HG03135 (cell line): ENCODE measurements around the gene PDPN.
"Not testable (repeated sequence)": the region's sequence is repeated elsewhere in the genome, so short reads cannot be mapped to it uniquely, and the experiment has no call there.

ENCODE experiments used
- ATAC-seq: cut with Tn5 transposase; IDR thresholded peaks from one replicate; pipeline ENCODE4 v1.9.1; 2021; ENCODE audit warnings: mild to moderate bottlenecking, moderate library complexity; ENCODE audit not compliant: unreplicated experiment

The PDPN gene, protein sequence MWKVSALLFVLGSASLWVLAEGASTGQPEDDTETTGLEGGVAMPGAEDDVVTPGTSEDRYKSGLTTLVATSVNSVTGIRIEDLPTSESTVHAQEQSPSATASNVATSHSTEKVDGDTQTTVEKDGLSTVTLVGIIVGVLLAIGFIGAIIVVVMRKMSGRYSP

DNA sequence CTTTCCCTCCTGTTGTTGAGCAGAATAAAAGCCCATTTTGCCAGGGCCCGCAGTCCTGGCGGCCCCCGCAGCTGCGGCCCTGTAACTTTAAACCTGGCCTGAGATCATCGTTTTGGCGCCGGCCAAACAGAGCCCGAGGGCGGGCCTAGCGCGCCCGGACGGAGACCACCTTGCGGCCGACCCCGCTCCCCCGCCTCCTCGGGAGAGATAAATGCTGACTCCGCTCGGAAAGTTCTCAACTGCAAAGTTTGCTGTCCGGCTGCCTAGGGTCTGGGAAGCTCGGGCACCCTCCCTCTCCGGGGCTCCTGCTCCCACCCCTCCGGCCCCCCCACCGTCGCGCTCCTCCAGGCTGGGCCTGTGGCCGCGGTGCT lies at the start of gene PDPN:
TSS of gene PDPN (plus strand) at position 238 of the 371 bp plus-strand sequence. CDS start 202 bp downstream, outside the sequence.
- ATAC-seq: no peak

DNA sequence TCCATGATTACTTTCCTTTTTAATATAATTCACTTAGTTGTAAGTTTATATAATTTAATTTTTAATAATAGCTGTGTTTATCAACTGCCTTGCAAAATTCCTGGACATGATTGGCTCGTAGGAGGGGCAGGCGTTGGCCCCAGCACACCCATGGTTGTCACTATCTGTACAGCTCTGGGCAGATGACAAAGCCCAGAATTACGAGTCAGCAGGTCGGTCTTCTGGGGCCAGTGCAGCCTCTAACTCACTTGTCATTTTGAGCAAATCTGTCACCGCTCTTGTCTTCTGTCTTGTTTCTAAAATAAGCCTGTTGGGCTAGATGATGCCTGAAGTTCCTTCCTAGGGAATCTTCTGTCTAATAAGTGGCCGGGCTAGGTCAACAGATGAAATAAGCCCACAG lies 48.4 kb upstream of the PDPN start:
- no peak for ATAC-seq

DNA sequence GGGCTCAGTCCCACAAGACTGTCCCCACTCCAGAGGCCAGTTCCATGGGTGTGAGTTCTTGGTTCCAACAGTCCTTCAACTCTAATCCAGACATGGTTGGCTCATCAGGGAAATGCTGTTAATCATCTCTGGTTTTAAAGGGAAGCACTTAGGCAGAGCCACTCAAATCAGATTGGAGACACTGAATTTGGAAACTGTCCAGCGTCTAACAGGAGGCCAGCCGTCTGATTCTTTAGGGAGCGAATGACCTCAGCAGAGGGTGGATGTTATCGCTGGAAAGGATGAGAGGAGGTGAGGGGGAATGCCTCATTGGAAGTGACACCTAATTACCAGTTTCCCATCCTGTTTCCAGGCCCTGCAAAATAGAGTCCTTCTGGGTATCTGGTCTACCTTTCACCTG lies 47.1 kb upstream of the PDPN start:
- no peak for ATAC-seq

DNA sequence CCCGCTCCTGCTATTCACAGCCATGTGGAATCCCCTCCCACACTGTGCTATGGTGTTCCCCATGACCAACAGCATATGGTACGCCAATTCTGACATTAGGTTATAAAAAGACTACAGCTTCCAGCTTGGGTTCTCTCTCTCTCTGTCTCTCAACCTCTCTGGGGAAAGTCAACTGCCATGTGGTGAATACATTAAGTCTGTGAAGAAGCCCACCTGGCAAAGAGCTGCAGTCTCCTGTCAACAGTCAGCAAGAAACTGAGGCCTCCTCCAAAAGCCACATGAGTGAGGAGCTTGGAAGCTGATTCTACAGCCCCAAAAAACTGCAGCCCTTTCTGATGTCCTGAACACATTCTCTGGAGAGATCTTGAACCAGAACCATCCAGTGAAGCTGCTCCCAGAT lies 44.8 kb upstream of the PDPN start:
- ATAC-seq: no peak

DNA sequence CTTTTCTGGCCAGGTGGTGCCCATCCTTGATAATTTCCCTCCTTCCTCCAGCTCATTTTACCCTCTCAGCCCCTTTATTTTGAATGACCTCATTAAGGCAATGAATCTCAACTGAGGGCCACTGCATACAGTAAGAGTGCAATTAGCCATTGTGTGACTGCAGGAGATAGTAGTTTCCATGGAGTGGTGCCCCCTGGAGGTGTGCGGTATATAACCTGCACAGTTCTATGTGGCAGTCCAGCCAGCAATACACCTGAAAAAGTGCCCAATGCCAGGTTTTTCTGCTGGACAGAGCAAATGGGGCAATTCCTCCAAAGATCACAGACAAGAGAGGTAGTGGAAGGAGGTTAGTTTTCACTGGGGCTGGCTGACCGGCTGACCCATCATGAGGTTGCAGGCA lies 43.9 kb upstream of the PDPN start:
- ATAC-seq: no peak

DNA sequence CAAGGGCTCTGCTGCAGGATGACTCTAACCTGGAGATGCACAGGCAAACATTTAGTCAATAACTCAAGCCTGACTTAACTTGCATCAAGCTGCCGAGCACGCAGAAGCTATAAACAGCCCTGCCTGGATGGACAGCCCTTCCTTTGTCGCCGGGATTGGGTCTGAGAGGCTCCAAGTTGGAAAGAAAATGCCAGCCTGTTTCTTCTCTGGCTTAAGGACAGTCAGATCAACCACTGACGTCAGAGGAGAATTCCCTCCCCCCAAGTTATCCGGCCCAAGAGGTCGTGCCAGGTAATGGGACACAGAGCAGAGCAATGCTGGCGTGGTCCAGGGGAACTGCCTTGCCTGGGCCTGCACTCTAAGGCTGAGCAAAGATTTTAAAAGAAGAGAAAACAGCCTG lies 42.8 kb upstream of the PDPN start:
- ATAC-seq: no peak

DNA sequence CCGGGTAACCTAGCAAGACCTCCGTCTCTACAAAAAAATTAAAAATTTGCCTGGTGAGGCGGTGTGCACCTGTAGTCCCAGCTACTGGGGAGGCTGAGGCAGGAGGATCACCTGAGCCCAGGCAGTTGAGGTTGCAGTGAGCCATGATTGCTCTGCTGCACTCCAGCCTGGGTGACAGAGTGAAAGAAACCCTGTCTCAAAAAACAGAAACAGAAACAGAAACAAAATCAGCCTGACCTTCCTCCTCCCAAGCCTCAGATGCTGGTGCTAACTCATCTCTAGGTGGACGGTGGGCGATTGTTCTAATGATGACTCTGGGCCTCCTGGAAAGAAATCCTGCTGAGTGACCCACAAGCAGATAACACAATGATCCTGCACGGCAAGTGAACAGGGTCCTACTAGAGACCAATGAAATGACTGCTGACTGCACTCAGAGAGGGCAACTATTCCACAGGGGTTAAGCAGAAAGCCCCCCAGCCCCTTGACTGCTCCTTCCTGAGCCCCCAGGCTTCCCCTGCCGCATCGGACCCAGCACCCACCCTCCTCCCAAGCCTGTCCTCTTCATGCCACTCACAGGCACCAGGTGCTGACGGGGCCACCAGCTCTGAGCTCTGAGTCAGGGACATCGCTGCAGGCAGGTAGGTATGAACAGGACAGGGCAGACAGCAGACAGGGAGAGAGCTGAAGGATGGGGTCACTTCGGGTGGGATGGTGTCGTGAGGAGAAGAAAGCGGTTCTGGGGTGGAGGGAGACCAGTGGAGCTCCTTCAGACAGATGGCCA lies 42.0 kb upstream of the PDPN start:
- ATAC-seq: no peak

DNA sequence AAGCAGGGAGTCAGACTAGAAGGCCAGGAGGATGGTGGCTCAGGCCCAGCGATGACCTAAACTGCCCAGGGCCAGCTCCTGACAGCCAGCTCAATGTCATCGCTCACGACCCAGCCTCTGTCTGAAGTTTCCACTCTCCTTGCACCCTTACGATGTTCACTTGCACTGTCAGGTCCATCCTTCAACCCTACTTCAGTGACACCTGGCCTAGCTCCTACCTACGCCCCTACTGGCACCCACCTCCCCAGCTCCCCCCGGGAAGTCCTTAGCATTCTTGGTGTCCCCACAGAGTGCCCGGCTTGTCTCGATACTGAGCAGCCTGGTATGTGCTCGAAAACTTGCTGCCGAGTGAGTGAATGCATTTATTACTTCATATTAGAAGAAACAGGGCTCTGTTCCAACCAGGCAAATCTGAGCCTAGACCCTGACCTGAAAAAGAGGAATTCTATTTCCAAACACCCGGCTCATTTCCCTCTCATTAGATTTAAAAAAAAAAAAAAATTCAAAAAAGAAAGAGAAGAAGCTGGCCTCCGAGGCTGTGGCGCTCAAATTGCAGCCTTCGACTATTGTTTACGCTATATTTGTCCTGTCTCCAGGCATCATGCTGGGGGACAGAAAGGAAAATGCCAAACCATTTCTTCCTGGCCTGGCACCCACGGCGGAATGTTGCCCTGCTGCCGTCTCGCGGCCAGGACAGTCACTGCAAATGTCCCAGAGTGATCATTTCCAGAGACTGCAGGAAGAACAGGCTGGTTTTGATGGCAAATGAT lies 40.0 kb upstream of the PDPN start:
- ATAC-seq: no peak

DNA sequence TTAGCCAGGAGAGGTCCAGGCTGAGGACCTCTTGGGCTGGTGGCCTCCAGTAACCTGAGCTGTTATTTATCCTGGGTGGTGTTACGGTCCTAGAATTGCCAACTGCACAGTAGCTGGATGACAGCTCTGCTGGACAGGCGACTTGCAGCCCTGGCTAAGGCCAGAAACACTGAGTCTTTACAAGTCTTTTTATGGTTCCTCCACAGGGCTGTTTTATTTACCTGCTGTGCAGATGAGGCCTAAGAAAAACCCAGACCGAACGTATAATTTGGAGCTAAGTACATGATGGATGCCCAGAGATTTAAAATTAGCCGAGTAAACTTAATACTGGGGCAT lies 39.4 kb upstream of the PDPN start:
- no peak for ATAC-seq

DNA sequence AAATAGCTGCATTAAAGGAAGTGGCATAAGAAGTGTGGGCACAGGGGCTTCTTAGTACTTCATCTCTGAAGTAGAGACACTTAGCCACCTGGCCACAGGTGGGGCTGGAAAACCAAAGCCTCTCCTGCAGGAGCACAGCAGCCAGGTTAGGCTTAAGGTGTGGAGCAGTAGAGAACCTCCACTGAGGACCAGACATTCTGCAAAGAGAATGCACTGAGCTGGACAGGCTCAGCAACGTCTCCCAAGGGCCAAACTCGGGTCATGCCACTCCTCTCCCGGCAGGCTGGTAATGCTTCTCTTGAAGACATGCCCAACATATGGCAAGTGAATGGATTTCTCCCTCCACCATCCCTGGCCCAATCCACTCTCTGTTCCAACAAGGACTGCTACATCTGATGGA lies 36.8 kb upstream of the PDPN start:
- no peak for ATAC-seq

DNA sequence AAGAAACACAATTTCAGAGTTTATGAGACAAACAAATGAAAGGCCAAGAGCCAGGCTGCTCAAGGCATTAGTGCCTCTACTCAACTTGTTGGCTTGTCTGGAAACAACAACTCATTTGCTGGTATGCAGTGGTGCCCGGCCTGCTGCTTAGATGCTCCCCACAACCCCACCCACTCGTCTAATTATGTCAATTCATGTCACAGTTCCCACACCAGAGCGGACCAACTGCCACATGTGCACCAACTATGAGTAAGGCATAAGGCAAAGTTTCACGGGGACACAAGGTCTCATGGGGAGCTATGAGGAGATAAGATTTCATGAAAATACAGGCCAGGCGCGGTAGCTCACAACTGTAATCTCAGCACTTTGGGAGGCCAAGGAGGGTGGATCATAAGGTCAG lies 35.4 kb upstream of the PDPN start:
- no peak for ATAC-seq

DNA sequence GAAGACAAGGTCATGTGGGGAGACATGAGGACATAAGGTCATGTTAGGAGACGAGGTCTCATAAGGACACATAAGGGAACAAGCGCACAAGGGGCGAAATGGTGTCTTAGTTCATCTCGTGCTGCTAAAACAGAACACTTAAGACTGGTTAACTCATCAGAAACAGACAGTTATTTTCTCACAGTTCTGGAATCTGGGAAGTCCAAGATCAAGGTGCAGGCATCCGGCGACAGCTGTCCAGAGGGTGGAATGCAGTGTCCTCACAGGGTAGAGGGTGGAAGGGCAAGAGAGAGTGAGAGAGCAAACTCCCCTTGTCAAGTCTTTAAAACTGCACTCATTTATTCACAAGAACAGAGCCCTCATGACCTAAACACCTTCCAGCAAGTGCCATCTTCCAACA lies 34.6 kb upstream of the PDPN start:
- no peak for ATAC-seq

DNA sequence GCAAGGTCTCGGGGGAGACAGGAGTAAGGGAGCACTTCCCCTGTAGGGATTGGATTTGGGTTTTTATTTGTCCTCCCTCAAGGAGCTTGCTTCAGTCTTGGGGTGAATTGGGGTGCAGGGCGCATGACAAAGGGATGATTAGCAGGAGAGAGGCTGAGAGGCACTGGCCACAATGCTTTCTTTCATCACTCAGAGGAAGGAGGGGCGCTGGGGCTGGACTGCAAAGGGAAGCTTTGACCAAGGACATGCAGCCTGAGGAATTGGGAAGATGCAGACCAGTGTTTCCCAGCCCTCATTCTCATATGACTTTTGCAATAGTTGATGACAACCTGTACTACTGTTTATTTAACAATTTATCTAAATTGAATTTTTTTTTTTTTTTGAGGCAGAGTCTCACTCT lies 34.1 kb upstream of the PDPN start:
- no peak for ATAC-seq

DNA sequence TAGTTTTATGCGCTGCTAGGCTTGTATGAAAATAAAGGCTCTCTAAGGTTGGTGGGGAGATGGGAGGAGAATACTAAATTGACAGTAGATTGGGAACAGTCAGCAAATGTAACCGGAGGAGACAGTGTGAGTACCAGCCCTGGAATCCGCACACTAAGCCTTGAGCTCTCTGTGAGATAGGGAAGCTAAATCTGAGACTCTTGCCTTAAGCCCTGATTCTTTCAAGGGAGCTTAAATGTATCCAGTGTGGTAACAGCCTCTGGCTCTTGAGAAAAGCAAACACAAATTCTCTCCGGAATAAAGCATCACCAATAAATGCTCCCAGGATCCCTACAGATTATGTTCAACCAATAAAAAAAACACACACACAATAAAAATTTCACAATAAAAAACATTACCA lies 33.0 kb upstream of the PDPN start:
- no peak for ATAC-seq

DNA sequence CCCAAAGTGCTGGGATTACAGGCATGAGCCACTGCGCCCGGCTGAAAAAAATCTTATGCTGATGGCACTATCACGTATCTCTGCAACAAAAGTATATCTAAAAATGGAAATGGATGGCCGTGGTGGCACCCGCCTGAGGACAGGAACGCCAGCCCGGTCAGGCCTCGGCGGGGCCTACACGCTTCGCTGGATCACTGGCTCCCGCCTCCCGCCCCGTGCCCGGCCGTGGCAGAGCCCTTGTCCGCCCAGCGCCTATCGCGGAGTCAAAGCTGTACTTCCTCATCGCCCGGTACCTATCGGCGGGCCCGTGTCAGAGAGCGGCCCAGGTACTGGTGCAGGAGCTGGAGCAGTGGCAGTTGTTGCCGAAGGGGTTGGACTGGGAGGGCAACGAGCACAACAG lies 28.8 kb upstream of the PDPN start:
- ATAC-seq: no peak

DNA sequence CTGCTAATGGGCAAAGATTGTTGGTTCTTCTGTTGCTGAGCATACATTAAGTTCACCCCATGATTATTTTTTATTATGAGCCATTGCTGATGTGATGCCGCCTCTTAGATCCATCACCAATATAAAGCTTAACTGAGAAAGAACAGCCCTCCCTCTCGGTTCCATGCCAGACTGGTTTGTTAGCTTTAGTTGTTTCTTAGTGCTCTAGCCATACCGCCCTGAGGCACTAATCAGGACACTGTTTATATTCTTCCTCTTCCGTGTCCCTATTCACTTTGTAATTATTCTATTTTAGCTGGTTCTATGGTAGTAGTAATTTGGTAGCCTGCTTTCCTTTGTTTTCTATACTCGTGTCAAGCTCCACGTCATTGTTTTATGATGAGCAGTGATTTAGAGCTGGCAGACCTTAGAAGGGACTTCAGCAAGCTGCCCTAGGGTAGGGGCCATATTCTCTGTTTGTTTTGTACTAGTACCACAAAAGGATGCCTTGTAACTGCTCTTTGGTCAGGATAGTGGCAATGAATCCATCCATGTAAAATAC lies 27.3 kb upstream of the PDPN start:
- ATAC-seq: no peak

DNA sequence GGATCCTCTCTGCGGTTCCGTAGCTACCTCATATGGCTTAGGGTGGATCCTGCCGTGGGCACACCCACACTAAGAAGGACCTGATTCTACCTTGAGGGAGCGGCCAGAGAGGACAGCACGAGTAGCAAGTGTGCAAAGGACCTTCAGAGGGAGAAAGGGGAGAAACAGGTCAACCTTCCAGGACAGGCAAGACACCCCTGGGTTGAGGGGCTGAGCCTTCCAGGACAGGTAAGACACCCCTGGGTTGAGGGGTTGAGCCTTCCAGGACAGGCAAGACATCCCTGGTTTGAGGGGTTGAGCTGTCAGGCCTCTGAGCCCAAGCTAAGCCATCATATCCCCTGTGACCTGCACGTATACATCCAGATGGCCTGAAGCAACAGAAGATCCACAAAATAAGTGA lies 23.1 kb upstream of the PDPN start:
- ATAC-seq: no peak

DNA sequence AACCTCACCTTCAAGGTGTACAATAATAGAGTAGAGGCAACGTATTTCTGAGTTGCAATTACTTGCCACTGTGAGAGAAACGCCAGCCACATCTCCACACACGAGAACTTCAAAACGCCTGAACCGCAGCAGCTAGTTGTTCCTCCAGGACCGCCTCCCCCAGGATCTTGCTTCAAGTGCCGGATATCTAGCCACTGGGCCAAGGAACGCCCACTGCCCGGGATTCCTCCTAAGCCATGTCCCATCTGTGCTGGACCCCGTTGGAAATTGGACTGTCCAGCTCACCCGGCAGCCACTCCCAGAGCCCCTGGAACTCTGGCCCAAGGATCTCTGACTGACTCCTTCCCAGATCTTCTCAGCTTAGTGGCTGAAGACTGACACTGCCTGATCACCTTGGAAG lies 20.7 kb upstream of the PDPN start:
- not testable (repeated sequence) for ATAC-seq

DNA sequence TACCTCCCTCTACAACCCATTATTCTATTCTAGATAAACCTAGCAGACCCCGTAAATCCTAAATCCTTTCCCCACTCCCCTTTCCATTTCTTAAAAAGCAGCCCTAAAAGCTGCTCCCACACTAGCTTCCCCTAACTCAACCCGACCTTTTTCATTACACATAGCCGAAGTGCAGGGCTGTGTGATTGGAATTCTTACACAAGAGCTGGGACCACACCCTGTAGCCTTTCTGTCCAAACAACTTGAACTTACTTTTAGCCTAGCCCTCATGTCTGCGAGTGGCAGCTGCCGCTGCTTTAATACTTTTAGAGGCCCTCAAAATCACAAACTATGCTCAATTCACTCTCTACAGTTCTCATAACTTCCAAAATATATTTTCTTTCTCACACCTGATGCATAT lies 19.6 kb upstream of the PDPN start:
- no peak for ATAC-seq

DNA sequence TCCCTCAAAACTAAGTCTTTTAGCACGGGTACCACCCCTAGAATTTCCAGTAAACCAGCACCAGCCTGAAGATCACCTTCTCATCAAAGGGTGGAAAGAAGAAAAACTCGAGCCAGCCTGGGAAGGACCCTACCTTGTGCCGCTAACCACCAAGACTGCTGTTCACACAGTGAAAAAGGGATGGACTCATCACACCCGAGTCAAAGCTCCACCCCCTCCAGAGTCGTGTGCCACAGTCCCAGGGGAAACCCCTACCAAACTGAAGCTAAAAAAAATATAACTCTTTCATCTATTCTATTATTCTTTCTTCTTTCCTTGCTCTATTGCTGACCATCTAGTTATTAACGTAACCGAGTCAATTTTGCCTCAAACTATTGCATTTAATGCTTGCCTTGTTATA lies 13.2 kb upstream of the PDPN start:
- not testable (repeated sequence) for ATAC-seq

DNA sequence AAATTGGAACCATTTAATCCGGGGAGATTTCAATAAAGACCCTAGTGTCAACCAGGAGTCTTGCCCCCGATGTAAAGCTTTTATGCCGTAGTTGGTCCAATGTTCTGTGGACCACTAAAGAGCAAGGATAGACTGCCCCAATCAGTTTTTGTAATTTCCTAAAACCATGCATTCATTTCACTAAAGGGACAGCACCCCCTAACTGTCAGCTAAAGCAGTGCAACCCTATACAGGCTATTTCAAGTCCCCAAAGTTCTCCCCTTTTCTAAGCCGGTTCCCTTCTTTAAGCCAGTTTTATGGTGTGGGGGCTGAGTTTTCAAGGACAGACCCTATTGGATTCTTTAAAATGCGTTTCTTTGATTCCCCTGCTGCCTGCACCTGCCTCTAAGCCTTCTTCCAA lies 12.7 kb upstream of the PDPN start:
- ATAC-seq: no peak

DNA sequence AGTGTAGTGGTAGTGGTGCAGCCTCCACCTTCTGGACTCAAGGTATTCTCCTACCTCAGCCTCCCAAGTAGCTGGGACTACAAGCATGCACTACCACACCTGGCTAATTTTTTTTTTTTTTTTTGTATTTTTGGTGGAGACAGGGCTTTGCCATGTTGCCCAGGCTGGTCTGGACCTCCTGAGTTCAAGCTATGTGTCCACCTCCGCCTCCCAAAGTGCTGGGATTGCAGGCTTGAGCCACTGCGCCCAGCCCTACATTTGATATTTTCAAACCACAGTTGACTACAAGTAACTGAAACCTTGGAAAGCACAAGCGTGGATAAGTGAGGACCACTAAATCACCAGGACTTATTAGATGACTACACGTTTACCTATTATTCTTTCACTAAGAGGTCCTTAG lies 10.0 kb upstream of the PDPN start:
- ATAC-seq: no peak
